Endothelial cell of umbilical vein (primary cell): Measurements from ENCODE around the gene TSPAN4.

ENCODE experiments used
- EZH2 ChIP-seq: IDR thresholded peaks from 2 replicates; pipeline ENCODE4 v1.6.1; 2012; ENCODE audit warnings: borderline replicate concordance, low read depth, mild to moderate bottlenecking, moderate library complexity, low read length, inconsistent platforms; ENCODE audit not compliant: severe bottlenecking
- FOS ChIP-seq: IDR thresholded peaks from 2 replicates; pipeline ENCODE4 v1.6.1; 2011; ENCODE audit warnings: mild to moderate bottlenecking, low read length, moderate library complexity, borderline replicate concordance; ENCODE audit not compliant: insufficient read depth
- JUN ChIP-seq: IDR thresholded peaks from 2 replicates; pipeline ENCODE4 v1.6.1; 2011; ENCODE audit warnings: borderline replicate concordance, low read depth; ENCODE audit not compliant: insufficient read length, insufficient read depth
- MYC ChIP-seq: IDR thresholded peaks from one replicate; pipeline ENCODE4 v1.6.1; 2011; ENCODE audit warnings: mild to moderate bottlenecking, low read depth, low read length
- POLR2A ChIP-seq: IDR thresholded peaks from 2 replicates; pipeline ENCODE4 v1.6.1; 2012; ENCODE audit warnings: low read depth, mild to moderate bottlenecking, control low read depth, low read length
- POLR2AphosphoS5 ChIP-seq: IDR thresholded peaks from 2 replicates; pipeline ENCODE4 v1.6.1; 2012; ENCODE audit warnings: low read depth, mild to moderate bottlenecking, control low read depth, low read length, moderate library complexity; ENCODE audit not compliant: insufficient read depth
- TF ChIP-seq, protein P1 (sequence below), 2 donors: IDR thresholded peaks; 1 replicate in 1 of 2; 2 replicates in 1 of 2; pipeline ENCODE4 v1.5.1; 2011; ENCODE audit warnings: low read length in 2 of 2, mild to moderate bottlenecking in 2 of 2, moderate library complexity in 2 of 2, control low read depth in 1 of 2, inconsistent platforms in 1 of 2, low read depth in 1 of 2; ENCODE audit not compliant: insufficient read depth in 1 of 2; ENCODE audit errors: extremely low read depth in 1 of 2
- TF ChIP-seq, protein P2 (sequence below): IDR thresholded peaks from 2 replicates; pipeline ENCODE4 v1.6.1; 2011; ENCODE audit not compliant: insufficient read depth, insufficient read length

- TF ChIP-seq, protein P1, sequence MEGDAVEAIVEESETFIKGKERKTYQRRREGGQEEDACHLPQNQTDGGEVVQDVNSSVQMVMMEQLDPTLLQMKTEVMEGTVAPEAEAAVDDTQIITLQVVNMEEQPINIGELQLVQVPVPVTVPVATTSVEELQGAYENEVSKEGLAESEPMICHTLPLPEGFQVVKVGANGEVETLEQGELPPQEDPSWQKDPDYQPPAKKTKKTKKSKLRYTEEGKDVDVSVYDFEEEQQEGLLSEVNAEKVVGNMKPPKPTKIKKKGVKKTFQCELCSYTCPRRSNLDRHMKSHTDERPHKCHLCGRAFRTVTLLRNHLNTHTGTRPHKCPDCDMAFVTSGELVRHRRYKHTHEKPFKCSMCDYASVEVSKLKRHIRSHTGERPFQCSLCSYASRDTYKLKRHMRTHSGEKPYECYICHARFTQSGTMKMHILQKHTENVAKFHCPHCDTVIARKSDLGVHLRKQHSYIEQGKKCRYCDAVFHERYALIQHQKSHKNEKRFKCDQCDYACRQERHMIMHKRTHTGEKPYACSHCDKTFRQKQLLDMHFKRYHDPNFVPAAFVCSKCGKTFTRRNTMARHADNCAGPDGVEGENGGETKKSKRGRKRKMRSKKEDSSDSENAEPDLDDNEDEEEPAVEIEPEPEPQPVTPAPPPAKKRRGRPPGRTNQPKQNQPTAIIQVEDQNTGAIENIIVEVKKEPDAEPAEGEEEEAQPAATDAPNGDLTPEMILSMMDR (IDR thresholded peaks at IDR 0.05; ENCODE audit: extremely low read depth in 1 of 2, insufficient read depth in 1 of 2, low read depth in 1 of 2, low read length in 2 of 2), result no peak
- TF ChIP-seq POLR2A (no peak), EZH2 (no peak), POLR2AphosphoS5 (no peak), FOS (no peak), JUN (no peak), MYC (no peak)
- TF ChIP-seq, protein P2, sequence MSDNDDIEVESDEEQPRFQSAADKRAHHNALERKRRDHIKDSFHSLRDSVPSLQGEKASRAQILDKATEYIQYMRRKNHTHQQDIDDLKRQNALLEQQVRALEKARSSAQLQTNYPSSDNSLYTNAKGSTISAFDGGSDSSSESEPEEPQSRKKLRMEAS, result no peak
Measured at GRCh38 chr11:826836-827145, 15.9 kb upstream of the TSPAN4 start.
